OCI-LY3 (cell line): Measurements from ENCODE around the gene MAFG.

Experiments
- H2AFZ ChIP-seq: fragments of 200-600, 300-600 bp; shearing (Covaris generic); 2 replicates; pipeline ENCODE4 v1.6.0; 2014; ENCODE audit warnings: antibody characterized with exemption, low read depth, low read length
- H3K27ac ChIP-seq: fragments of 200-600, 300-600 bp; sonication (generic); 2 replicates; pipeline ENCODE4 v1.5.1; 2014; ENCODE audit warnings: mild to moderate bottlenecking, low read length, moderate library complexity, mixed read lengths
- H3K27me3 ChIP-seq: fragments of 200-600, 300-600 bp; sonication (generic); 2 replicates; pipeline ENCODE4 v1.6.1; 2014; ENCODE audit warnings: low read depth, low read length, mixed read lengths
- H3K36me3 ChIP-seq: fragments of 200-600, 300-600 bp; sonication (generic); replicated peaks from 2 replicates; pipeline ENCODE3; 2014; ENCODE audit warnings: low read depth, low read length, mixed read lengths
- H3K4me1 ChIP-seq: fragments of 300-600, 200-600 bp; sonication (generic); 2 replicates; pipeline ENCODE4 v1.6.1; 2014; ENCODE audit warnings: low read length, mixed read lengths
- H3K4me2 ChIP-seq: fragments of 200-600, 300-600 bp; sonication (generic); 2 replicates; pipeline ENCODE4 v1.6.1; 2014; ENCODE audit warnings: low read length, mixed read lengths
- H3K4me3 ChIP-seq: fragments of 300-600, 200-600 bp; sonication (generic); 2 replicates; pipeline ENCODE4 v1.5.1; 2014; ENCODE audit warnings: antibody characterized with exemption, mild to moderate bottlenecking, low read length, moderate library complexity
- H3K79me2 ChIP-seq: fragments of 300-600, 200-600 bp; shearing (Covaris generic); 2 replicates; pipeline ENCODE4 v1.6.1; 2014; ENCODE audit warnings: mild to moderate bottlenecking, low read length, mixed read lengths
- H3K9ac ChIP-seq: fragments of 300-600, 200-600 bp; shearing (Covaris generic); 2 replicates; pipeline ENCODE4 v1.6.0; 2014; ENCODE audit warnings: mild to moderate bottlenecking, low read length, moderate library complexity
- H3K9me3 ChIP-seq: fragments of 200-600, 300-600 bp; shearing (Covaris generic); 2 replicates; pipeline ENCODE4 v1.6.1; 2014; ENCODE audit warnings: low read length, mixed read lengths; ENCODE audit not compliant: insufficient read depth
- H4K20me1 ChIP-seq: fragments of 200-600, 300-600 bp; sonication (generic); 2 replicates; pipeline ENCODE4 v1.6.1; 2016; ENCODE audit warnings: low read length, mixed read lengths; ENCODE audit not compliant: insufficient read depth
- EZH2phosphoT487 ChIP-seq: fragments of 200-600 bp; shearing (Covaris generic); IDR thresholded peaks from 2 replicates; pipeline ENCODE4 v1.6.1; 2018; ENCODE audit warnings: antibody characterized with exemption, mixed run types, low read depth
- TF ChIP-seq, protein P1 (sequence below): fragments of 200-600, 300-600 bp; sonication (generic); IDR thresholded peaks from 2 replicates; pipeline ENCODE4 v1.5.1; 2014; ENCODE audit warnings: antibody characterized with exemption, low read length, low read depth

MAFG gene

DNA sequence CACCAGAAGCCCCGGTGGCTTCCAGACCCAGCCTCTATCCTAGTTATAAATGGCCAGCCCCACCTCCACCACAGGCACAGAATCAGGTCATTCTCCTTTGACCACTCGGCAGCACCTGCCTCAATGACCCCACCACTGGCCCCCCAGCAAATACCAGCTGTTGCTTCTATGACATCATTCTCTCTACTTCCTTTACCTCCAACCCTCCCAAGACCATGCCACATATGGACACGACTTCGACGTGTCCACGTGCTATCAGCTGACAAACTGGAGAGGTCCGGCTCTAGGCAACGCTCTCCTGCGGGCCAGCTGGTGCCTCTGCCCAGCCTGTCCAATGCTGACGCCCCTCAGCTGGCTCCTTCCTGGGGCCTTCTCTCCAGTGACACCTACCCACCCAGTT lies 42.1 kb downstream of the MAFG start:
- Histone ChIP-seq H3K4me3 (no peak overlapping the region), H3K79me2 (peaks cover 50% of the 10 kb centered on the region), H3K4me1 (peaks cover 7% of the 10 kb centered on the region), H3K27ac (no peak overlapping the region), H4K20me1 (0 out of 2 replicates have a peak, but pooled peaks cover 3% of the 10 kb centered on the region), H3K27me3 (no peaks in the 10 kb centered on the region), H3K9me3 (no peaks in the 10 kb centered on the region), H3K4me2 (no peak overlapping the region), H3K36me3 (peaks cover 66% of the 10 kb centered on the region), H3K9ac (no peak overlapping the region), H2AFZ (no peak overlapping the region)
- TF ChIP-seq, protein P1, sequence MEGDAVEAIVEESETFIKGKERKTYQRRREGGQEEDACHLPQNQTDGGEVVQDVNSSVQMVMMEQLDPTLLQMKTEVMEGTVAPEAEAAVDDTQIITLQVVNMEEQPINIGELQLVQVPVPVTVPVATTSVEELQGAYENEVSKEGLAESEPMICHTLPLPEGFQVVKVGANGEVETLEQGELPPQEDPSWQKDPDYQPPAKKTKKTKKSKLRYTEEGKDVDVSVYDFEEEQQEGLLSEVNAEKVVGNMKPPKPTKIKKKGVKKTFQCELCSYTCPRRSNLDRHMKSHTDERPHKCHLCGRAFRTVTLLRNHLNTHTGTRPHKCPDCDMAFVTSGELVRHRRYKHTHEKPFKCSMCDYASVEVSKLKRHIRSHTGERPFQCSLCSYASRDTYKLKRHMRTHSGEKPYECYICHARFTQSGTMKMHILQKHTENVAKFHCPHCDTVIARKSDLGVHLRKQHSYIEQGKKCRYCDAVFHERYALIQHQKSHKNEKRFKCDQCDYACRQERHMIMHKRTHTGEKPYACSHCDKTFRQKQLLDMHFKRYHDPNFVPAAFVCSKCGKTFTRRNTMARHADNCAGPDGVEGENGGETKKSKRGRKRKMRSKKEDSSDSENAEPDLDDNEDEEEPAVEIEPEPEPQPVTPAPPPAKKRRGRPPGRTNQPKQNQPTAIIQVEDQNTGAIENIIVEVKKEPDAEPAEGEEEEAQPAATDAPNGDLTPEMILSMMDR, result no peak
- TF ChIP-seq EZH2phosphoT487, result no peak

DNA sequence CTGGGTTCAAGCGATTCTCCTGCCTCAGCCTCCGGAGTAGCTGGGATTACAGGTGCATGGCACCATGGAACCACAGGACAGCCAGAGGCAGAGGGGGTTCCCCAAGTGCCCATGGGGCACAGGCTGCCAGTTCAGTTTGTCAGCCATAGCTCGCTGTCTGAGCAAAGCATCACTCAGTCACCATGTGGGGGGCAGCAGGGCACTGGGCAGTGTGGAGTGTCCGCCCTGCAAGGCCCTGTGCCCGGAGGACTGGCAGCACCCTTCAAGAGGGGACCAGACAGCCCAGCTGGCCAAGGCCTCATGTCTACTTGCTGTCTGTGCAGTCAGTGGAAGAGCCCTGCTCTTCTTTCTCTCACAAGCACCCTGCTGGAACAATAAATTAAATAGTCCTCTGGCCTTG lies 42.6 kb downstream of the MAFG start:
- no peak overlapping the region for H3K27ac ChIP-seq
- H3K4me3 ChIP-seq, result no peak overlapping the region
- no peaks in the 10 kb centered on the region for H3K9me3 ChIP-seq
- 0 out of 2 replicates have a peak, but pooled peaks cover 3% of the 10 kb centered on the region for H4K20me1 ChIP-seq
- no peak overlapping the region for H2AFZ ChIP-seq
- peaks cover 45% of the 10 kb centered on the region for H3K79me2 ChIP-seq
- peaks cover 2% of the 10 kb centered on the region for H3K4me1 ChIP-seq
- no peak overlapping the region for H3K4me2 ChIP-seq
- no peak for TF ChIP-seq EZH2phosphoT487
- TF ChIP-seq, protein P1, result no peak
- no peak overlapping the region for H3K9ac ChIP-seq
- peaks cover 63% of the 10 kb centered on the region for H3K36me3 ChIP-seq
- H3K27me3 ChIP-seq, result no peaks in the 10 kb centered on the region

DNA sequence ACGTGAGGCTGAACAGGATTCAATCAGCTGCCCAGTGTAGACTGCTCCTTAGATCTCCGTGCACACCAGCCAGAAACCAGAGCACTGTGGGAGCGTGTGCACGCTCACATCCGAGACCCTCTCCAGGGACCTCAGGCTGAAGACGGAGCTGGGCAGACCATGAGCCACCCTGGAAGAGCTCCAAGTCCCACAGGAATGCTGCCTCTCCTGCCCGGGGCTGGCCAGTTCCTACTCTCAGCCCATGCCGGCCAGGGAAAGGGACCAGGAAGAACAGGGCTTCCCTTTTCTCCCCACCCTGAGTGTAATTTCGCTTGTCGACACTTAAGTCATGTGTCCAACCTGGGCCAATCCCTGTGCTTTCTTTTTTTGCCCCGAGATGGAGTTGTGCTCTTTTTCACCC lies 43.0 kb downstream of the MAFG start:
- Histone ChIP-seq H3K27me3 (no peaks in the 10 kb centered on the region), H3K36me3 (peaks cover 59% of the 10 kb centered on the region), H3K27ac (no peak overlapping the region), H3K9me3 (no peaks in the 10 kb centered on the region), H4K20me1 (0 out of 2 replicates have a peak, but pooled peaks cover 3% of the 10 kb centered on the region), H3K9ac (no peak overlapping the region), H3K4me1 (no peaks in the 10 kb centered on the region), H2AFZ (no peak overlapping the region), H3K4me3 (no peak overlapping the region), H3K4me2 (no peak overlapping the region), H3K79me2 (peaks cover 41% of the 10 kb centered on the region)
- TF ChIP-seq EZH2phosphoT487, result no peak

DNA sequence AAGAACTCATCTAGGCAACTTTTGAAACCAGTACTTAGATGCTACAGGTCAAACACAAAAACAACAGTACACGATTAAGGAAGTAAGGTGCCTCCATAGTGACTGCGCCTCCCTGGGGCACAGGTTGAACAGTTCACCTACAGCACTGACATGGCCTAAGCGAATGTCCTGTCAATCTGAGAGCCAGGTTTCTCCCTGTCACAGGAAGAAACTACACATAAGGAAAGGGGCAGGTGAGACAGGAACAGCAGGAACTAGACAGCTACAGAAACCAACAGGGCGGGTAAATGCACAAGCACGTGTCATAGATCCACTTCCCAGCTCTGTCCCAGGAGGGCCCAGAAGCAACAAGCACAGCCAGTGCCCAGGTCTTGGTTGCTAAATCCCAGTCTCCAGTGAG lies 48.4 kb downstream of the MAFG start:
- H3K27me3 ChIP-seq, result no peaks in the 10 kb centered on the region
- no peaks in the 10 kb centered on the region for H3K4me1 ChIP-seq
- no peaks in the 10 kb centered on the region for H4K20me1 ChIP-seq
- H3K27ac ChIP-seq, result no peak overlapping the region
- peaks cover 6% of the 10 kb centered on the region; the same call in 1 of the 2 replicates for H3K79me2 ChIP-seq
- H3K4me2 ChIP-seq, result no peak overlapping the region
- H3K9ac ChIP-seq, result no peak overlapping the region
- no peaks in the 10 kb centered on the region for H3K9me3 ChIP-seq
- TF ChIP-seq, protein P1, result no peak
- no peak for TF ChIP-seq EZH2phosphoT487
- peaks cover 27% of the 10 kb centered on the region for H3K36me3 ChIP-seq
- no peak overlapping the region for H2AFZ ChIP-seq
- H3K4me3 ChIP-seq, result no peak overlapping the region

- Histone ChIP-seq H3K27ac (no peak overlapping the region), H3K4me1 (peaks cover 5% of the 10 kb centered on the region; the same call in 1 of the 2 replicates), H3K9ac (no peak overlapping the region), H3K4me3 (no peak overlapping the region), H3K36me3 (peaks cover 25% of the 10 kb centered on the region), H3K27me3 (no peaks in the 10 kb centered on the region), H3K4me2 (no peak overlapping the region), H4K20me1 (no peaks in the 10 kb centered on the region), H2AFZ (no peak overlapping the region), H3K9me3 (no peaks in the 10 kb centered on the region), H3K79me2 (peaks cover 4% of the 10 kb centered on the region; the same call in 1 of the 2 replicates)
- TF ChIP-seq EZH2phosphoT487, result no peak
- TF ChIP-seq, protein P1, result no peak
Observed at GRCh38 chr17:81878294-81878693, 49.2 kb downstream of the MAFG start.
